ENCODE measurements around the gene GALNT1.

Gene GALNT1

DNA sequence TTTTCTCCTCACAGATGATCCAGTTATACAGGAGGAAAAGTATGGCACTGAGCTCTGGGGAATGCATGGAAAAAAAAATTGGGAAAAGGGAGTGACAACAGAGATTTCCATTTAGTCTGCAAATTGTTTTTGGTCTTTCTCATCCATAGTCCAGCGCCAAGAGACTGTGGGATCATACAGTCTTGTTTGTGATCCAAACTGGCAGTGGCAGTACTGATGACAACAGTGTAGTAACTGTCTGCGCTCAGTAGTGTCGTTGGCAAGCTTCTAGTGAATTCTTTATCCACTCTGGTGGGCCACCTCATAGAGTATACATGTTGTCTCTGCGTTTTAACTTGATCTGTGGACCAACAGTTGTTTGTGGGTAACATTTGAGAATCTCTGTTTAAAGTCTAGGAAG lies 37.9 kb downstream of the GALNT1 start:
- no peak for DNase-seq

- DNase-seq, result no peak
Observed at GRCh38 chr18:35619941-35620340, 38.4 kb downstream of the GALNT1 start.

DNA sequence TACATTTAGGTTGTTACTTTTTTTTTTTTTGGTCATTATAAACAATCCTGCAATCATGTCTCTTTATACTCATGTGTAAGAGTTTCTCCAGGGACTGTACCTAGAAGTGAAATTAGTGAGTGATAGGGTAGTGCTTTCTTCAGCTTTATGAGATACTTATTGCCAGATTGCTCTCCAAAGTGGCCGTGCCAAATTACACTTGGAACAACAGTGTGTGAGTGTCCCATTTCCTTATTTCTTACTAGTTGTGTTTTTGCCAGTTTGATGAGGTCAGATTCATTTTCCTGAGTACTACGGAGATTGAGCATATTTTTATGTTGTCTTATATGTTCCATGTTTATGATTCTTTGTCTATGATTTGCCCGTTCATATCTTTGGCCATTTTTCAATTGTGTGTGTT lies 39.2 kb downstream of the GALNT1 start:
- DNase-seq, result no peak

DNA sequence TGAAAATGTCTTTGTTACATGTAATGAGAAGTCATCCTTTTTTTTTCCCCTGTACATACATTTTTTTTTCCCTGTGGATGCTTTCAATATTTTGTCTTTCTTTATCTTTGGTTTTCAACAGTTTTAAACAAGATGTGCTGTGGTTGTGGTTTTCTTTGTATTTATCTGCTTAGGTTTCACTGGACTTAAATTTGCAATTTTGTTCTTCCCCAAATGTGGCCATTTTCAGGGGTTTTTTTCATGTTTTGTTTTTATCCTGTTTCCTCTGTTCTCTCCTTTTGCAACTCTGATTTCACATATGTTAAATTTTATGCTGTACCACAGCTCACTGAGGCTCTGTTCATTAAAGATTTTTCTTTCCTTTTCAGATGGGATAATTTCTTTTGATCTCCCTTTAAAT lies 41.7 kb downstream of the GALNT1 start:
- no peak for DNase-seq

DNA sequence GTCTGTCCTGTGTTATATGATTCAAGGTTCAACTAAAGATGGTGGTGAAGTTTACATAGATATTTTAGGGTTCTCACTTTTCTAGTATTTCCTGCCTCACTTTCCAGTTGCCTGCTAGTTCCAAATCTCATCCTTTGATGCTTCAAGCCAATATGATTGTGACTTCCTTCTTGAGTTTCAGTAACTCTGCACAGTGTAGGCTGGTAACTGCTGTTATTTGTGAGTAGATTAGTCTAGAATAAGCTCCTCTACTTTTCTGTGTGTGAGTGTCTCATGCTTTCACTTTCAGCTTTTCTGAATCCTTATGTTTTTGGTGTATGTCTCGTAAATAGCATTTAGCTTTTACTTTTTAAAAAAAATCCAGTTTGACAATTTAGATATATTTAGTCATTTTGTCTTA lies 42.6 kb downstream of the GALNT1 start:
- no peak for DNase-seq

- DNase-seq, result no peak
Observed at GRCh38 chr18:35625232-35625631, 43.7 kb downstream of the GALNT1 start.

DNA sequence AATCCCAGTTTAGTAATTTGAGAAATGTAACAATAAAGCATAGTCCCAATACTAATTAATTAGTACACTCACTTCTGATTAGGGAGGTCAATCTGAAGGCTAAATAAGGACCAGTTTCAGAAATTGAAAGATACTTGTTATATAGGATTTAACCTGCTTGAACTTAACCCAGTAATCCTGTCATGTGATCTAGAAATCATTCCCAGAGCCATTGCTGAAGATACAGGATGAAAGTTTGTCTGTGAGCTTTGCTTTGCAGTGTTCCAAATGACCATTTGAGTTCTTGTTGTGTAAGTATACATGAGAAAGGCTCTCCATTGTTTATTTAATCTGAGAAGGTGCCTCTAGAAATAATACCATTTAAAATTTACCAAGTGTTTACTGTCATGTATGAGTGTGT lies 52.2 kb downstream of the GALNT1 start:
- DNase-seq, result no peak

- no peak for DNase-seq
Observed at GRCh38 chr18:35634323-35634722, 52.8 kb downstream of the GALNT1 start.

DNA sequence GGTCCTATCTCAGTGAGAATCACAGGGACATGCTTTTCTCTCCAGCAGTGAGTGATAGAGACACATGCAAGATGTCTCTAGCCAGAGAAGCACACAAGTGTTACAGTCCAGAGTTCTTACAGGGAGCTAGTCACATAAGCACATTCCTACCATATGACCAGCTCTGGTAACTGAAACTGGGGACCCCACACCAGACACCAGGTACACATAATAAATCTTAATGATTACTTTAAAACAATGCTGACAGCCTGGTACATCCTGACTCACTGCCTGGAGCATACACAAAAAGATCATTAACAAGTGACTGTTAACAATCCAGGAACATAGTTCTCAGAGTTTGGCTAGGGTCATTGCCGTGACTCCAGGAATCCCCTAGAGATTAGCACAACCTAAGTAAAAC lies 53.6 kb downstream of the GALNT1 start:
- no peak for DNase-seq

DNA sequence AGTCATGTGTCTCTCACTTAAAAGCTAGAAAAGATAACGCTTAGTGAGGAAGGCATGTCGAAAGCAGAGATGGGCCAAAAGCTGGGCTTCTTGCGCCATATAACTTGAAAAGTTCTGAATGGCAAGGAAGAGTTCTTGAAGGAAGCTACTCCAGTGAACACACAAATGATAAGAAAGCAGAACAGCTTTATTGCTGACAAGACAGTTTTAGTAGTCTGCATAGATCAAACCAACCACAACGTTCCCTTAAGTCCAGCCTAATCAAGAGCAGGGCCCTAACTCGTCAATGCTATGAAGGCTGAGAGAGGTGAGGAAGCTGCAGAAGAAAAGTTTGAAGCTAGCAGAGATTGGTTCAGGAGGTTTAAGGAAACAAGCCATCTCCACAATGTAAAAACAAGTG lies 55.7 kb downstream of the GALNT1 start:
- DNase-seq, result no peak

DNA sequence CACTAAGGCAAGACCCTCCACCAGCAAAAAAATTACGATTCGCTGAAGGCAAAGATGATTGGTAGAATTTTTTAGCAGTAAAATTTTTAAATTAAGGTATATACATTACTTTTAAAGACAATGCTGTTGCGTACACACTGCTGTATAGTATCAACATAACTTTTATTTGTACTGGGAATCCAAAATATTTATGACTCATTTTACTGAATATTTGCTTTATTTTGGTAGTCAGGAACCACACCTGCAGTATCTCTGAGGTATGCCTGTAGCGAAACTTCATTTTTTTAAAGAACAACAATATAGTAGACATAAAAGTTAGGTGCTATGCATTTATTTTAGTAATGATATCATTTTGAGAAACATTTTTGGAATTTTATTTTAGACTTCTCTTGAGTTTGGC lies 57.8 kb downstream of the GALNT1 start:
- no peak for DNase-seq

- DNase-seq, result no peak
Observed at GRCh38 chr18:35641467-35641866, 59.9 kb downstream of the GALNT1 start.

DNA sequence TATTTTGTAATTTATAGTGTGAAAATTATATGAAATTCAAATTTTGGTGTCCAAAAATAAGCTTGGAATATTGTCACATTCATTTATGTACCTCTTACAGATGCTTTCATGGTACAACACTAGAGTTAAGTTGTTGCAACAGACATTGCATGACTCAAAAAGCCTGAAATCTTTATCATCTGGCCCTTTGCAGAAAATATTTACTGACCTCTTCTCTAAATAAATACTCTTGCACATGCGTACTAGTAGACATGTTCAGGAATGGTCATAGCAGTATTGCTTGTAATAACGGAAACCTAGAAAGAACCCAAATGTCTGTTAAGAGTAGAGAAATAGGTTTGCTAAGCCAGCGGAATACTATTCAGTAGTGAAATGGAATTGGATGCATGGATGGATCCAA lies 60.4 kb downstream of the GALNT1 start:
- DNase-seq, result no peak

GRCh38 chr18:35642802-35643201 lies 61.3 kb downstream of the GALNT1 start:
- no peak for DNase-seq

GRCh38 chr18:35646449-35646848 lies 64.9 kb downstream of the GALNT1 start:
- no peak for DNase-seq

DNA sequence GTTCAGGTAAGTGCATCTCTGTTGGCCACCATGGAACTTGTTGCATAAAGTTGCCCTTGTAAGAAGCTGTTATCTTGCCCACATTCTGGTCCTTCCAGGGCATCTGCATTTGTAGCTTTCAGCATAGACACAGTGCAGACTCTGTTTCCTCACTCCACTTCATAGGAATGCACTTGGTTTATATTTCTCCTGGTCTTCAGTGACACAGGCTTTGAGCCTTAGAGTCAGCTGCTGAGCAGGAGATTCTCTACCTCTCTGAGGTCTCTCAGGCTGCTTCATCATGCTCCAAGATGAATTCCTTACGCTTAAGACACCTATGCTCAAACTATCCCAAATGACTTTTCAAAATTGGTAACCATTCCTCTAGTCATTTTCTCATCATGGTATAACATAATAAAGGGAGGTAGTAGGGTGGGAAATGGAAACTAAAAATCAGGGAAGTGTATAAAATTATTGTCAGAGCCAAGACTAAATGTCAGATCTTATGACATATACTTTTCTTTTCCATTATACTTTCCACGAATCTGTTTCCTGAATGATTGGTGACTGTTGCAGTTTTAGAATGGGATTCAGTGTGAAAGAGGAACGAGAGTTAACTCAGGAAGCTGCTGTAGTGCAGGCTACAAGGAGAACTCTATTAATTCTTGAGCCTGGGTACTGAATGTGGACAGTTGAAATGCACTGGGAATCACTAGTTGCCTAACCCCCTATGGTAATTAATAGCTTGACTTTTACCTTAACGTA lies 72.0 kb downstream of the GALNT1 start:
- DNase-seq, result no peak

- DNase-seq, result no peak
Observed at GRCh38 chr18:35658112-35658511, 76.6 kb downstream of the GALNT1 start.

- peak; percentile 69 for DNase-seq
Observed at GRCh38 chr18:35661483-35662146, 80.1 kb downstream of the GALNT1 start.

DNA sequence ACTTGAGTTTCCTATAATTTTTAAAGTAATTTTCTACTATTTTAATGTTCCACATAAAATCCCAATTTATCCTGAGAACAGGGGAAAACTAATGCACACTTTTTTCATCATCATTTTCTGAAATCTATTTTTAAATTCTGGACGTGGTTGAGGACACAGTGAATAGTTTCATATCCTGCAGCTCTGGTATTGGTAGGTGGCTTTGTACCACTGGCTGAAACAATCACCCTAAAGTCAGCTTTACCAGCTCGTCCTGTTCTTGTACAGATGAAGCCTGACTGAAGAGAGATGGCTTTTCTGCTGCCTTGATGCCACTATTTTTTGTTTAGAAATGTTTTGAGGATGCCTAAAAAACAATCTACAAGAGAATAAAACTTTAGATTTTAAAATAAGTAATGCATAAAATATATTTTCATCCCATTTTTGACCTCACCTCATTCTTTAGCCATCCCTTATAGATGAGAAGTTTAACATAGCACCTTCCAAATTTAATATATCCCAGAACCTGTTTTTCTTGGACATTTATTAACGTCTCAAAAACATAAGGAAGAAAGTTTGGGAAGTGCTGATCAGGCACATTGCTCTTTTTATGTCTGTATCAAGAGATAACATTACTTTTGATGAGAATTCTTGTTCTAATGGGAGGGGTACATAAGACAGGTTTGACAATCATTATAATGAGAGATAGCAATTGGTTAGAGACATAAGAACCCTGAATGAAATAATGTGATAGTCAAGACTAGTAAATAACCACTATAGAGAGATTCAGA lies 80.9 kb downstream of the GALNT1 start:
- no peak for DNase-seq

DNA sequence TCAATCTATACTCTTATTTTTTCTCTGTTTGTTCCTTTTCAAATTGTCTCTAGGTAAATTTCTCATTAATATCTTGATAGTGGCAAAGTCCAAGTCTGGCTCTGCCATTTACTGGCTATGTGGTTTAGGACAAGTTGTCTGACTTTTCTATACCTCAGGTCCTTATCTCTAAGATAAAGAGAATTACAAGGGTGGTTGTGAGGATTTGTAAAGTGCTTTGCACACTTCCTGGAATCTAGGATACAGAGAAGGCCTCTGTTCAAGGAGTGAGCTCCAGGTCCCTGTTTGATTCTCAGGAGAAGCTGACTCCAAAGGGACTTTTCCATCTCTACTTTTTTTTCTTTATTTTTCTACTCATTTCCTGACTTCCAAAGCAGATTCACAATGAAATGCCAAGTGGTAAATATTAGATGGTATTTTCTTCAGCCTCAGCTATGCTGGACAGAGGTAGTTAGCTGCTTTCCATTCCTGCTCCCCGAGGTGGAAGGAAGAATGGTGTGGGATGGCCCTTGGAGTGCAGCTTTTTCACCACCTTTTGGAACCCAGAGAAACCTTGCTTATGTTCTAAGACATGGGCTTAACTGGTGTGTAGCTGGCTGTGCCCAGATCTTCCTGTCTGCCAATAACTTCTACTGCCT lies 90.5 kb downstream of the GALNT1 start:
- no peak for DNase-seq

DNA sequence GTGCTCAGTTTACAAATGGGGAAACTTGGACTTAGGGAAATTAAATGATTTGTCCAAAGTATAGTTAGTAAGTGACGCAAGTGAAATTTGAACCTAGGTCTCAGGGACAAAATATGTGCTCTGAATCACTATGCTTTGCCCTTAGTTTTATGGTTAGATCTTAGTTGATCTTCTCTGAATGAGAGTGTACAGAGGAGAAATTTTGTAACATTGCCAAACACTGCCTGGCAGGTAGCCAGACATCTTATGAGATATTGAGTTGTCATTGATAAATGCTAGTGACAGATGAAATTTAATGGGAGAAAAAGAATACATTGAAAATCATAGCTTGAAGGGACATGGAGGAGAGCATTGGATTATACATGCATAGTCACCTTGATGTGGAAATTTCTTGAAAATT lies 91.4 kb downstream of the GALNT1 start:
- peak; percentile 72 for DNase-seq

GRCh38 chr18:35673682-35674081 lies 92.1 kb downstream of the GALNT1 start:
- no peak for DNase-seq

GRCh38 chr18:35680139-35680551 lies 98.6 kb downstream of the GALNT1 start:
- no peak for DNase-seq
